Measurements from ENCODE around the gene KDM1A. TPM values are rescaled to one million over a fixed set of nuclear protein-coding genes. Genes with fewer than 3 reads are reported as not detected.

KDM1A gene
- total RNA-seq, 1 donor from 2014 or later: 52.3 TPM

GRCh38 chr1:23118957-23119792, 99.9 kb downstream of the KDM1A start:
- H3K27me3 ChIP-seq: no peaks in the 10 kb centered on the region
- no peak overlapping the region for H3K4me3 ChIP-seq
- no peaks in the 10 kb centered on the region for H3K9me3 ChIP-seq
- H3K27ac ChIP-seq: peak overlapping the region; percentile 43
- TF ChIP-seq POLR2A (IDR thresholded peaks at IDR 0.05) (no peak), CTCF (IDR thresholded peaks at IDR 0.05) (no peak), POLR2AphosphoS5 (IDR thresholded peaks at IDR 0.05; ENCODE audit: insufficient read depth in 1 of 2, low read depth in 1 of 2) (no peak)
- no peak for DNase-seq (ENCODE audit: extremely low spot score in 2 of 2)
- H3K36me3 ChIP-seq: no peaks in the 10 kb centered on the region
- H3K4me1 ChIP-seq: peaks cover 91% of the 10 kb centered on the region
- intact Hi-C loops (cut with DNase I): no loop called here

GRCh38 chr1:23120383-23120782, 101.1 kb downstream of the KDM1A start:
- no peak for DNase-seq (ENCODE audit: extremely low spot score in 2 of 2)
- intact Hi-C loops (cut with DNase I): no loop called here
- Histone ChIP-seq H3K4me1 (peaks cover 79% of the 10 kb centered on the region), H3K27ac (no peak overlapping the region), H3K9me3 (no peaks in the 10 kb centered on the region), H3K4me3 (no peak overlapping the region), H3K27me3 (no peaks in the 10 kb centered on the region), H3K36me3 (no peaks in the 10 kb centered on the region)
- TF ChIP-seq CTCF (IDR thresholded peaks at IDR 0.05) (no peak), POLR2A (IDR thresholded peaks at IDR 0.05) (no peak), POLR2AphosphoS5 (IDR thresholded peaks at IDR 0.05; ENCODE audit: insufficient read depth in 1 of 2, low read depth in 1 of 2) (no peak)

- no peaks in the 10 kb centered on the region for H3K36me3 ChIP-seq
- intact Hi-C loops (cut with DNase I): no loop called here
- H3K27ac ChIP-seq: no peak overlapping the region
- no peaks in the 10 kb centered on the region for H3K27me3 ChIP-seq
- TF ChIP-seq CTCF (IDR thresholded peaks at IDR 0.05): no peak
- no peak for TF ChIP-seq POLR2A (IDR thresholded peaks at IDR 0.05)
- no peak for TF ChIP-seq POLR2AphosphoS5 (IDR thresholded peaks at IDR 0.05; ENCODE audit: insufficient read depth in 1 of 2, low read depth in 1 of 2)
- H3K4me1 ChIP-seq: peaks cover 78% of the 10 kb centered on the region
- H3K4me3 ChIP-seq: peak overlapping the region in 1 of 2 donors; percentile 27
- no peaks in the 10 kb centered on the region for H3K9me3 ChIP-seq
- DNase-seq (ENCODE audit: extremely low spot score in 2 of 2): no peak
Observed at GRCh38 chr1:23122023-23122748, 102.9 kb downstream of the KDM1A start.

GRCh38 chr1:23122796-23123195, 103.5 kb downstream of the KDM1A start:
- TF ChIP-seq POLR2A (IDR thresholded peaks at IDR 0.05): no peak
- TF ChIP-seq POLR2AphosphoS5 (IDR thresholded peaks at IDR 0.05; ENCODE audit: insufficient read depth in 1 of 2, low read depth in 1 of 2): no peak
- Histone ChIP-seq H3K4me3 (peak overlapping the region in 1 of 2 donors; percentile 27), H3K9me3 (no peaks in the 10 kb centered on the region), H3K27me3 (no peaks in the 10 kb centered on the region), H3K27ac (no peak overlapping the region), H3K36me3 (no peaks in the 10 kb centered on the region), H3K4me1 (peaks cover 78% of the 10 kb centered on the region)
- intact Hi-C loops (cut with DNase I): no loop called here
- no peak for DNase-seq (ENCODE audit: extremely low spot score in 2 of 2)

GRCh38 chr1:23123528-23123927, 104.3 kb downstream of the KDM1A start:
- Histone ChIP-seq H3K27me3 (no peaks in the 10 kb centered on the region), H3K27ac (peak overlapping the region; percentile 3), H3K4me3 (no peak overlapping the region), H3K4me1 (peaks cover 74% of the 10 kb centered on the region), H3K36me3 (no peaks in the 10 kb centered on the region), H3K9me3 (no peaks in the 10 kb centered on the region)
- intact Hi-C loops (cut with DNase I): no loop called here
- TF ChIP-seq POLR2AphosphoS5 (IDR thresholded peaks at IDR 0.05; ENCODE audit: insufficient read depth in 1 of 2, low read depth in 1 of 2) (no peak), POLR2A (IDR thresholded peaks at IDR 0.05) (no peak), CTCF (IDR thresholded peaks at IDR 0.05) (no peak)
- no peak for DNase-seq (ENCODE audit: extremely low spot score in 2 of 2)
